WERI-Rb-1 (cell line): ENCODE data around the gene ACSL4.

Experiments used
- DNase-seq: peaks from one replicate; pipeline ENCODE4 v3.0.0-alpha.2; 2020
- H3K27ac ChIP-seq: fragments of 250-450 bp; sonication (Bioruptor Pico); 2 replicates; pipeline ENCODE4 v1.5.1; 2020; ENCODE audit warnings: mild to moderate bottlenecking, moderate library complexity
- H3K27me3 ChIP-seq: fragments of 250-450 bp; sonication (Bioruptor Pico); 2 replicates; pipeline ENCODE4 v1.5.1; 2021; ENCODE audit warnings: mild to moderate bottlenecking, low read depth, moderate library complexity; ENCODE audit not compliant: insufficient read depth, severe bottlenecking
- H3K36me3 ChIP-seq: fragments of 250-450 bp; sonication (Bioruptor Pico); 2 replicates; pipeline ENCODE4 v1.5.1; 2020; ENCODE audit warnings: mild to moderate bottlenecking, moderate library complexity
- H3K4me3 ChIP-seq: 2 replicates; pipeline ENCODE4 v1.5.1; 2011; ENCODE audit warnings: low read depth, mild to moderate bottlenecking, control low read depth, low read length
- H3K9me3 ChIP-seq: fragments of 250-450 bp; sonication (Bioruptor Pico); 2 replicates; pipeline ENCODE4 v1.5.1; 2021; ENCODE audit warnings: mild to moderate bottlenecking, moderate library complexity; ENCODE audit not compliant: severe bottlenecking
- TF ChIP-seq, protein P1 (sequence below): IDR thresholded peaks from 2 replicates; pipeline ENCODE4 v1.5.1; 2011; ENCODE audit warnings: low read depth, mild to moderate bottlenecking, control low read depth, inconsistent platforms, low read length

Gene ACSL4

DNA sequence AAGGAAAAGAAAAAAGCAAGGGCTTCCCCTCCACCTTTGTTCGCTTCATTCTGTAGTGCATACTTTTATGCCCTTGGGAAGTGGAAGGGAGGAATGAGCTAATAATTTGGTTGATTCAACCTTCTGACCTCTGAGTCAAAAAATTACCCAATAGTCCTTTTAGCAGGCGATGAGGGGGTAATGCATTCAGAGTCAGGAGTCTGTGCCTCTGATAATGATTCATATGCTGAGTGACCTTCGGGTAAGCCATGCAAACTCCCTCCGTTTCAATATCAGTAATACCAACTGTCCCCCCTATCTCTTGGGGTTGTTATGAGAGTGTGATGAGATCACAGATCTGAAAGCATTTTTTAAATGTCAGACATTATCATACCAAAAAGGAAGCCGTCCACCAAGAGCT, 41.6 kb upstream of the ACSL4 start:
- H3K36me3 ChIP-seq = no peaks in the 10 kb centered on the region
- TF ChIP-seq, protein P1, sequence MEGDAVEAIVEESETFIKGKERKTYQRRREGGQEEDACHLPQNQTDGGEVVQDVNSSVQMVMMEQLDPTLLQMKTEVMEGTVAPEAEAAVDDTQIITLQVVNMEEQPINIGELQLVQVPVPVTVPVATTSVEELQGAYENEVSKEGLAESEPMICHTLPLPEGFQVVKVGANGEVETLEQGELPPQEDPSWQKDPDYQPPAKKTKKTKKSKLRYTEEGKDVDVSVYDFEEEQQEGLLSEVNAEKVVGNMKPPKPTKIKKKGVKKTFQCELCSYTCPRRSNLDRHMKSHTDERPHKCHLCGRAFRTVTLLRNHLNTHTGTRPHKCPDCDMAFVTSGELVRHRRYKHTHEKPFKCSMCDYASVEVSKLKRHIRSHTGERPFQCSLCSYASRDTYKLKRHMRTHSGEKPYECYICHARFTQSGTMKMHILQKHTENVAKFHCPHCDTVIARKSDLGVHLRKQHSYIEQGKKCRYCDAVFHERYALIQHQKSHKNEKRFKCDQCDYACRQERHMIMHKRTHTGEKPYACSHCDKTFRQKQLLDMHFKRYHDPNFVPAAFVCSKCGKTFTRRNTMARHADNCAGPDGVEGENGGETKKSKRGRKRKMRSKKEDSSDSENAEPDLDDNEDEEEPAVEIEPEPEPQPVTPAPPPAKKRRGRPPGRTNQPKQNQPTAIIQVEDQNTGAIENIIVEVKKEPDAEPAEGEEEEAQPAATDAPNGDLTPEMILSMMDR = no peak
- DNase-seq = no peak
- no peak overlapping the region for H3K4me3 ChIP-seq
- no peaks in the 10 kb centered on the region for H3K9me3 ChIP-seq
- peaks cover 15% of the 10 kb centered on the region for H3K27me3 ChIP-seq
- no peak overlapping the region for H3K27ac ChIP-seq

DNA sequence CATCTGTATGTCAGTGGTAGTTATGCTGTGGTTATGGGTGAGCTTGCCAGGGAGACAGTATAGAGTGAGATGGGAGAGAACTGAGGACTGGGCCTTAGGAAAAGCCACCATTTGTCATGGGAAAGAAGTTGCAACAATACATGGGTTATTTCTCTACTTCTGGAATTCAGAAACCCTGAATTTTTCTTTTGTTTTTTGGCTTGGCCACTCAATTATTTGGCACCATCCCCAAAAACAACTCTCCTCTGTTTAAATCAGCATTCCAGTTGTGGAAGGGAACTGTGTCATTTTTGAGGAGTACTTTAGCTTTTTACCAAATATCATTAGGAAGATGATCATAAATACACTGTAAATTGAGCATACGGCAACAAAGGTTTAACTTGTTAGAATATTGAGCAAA, 41.1 kb upstream of the ACSL4 start:
- no peak overlapping the region for H3K27ac ChIP-seq
- DNase-seq = no peak
- no peaks in the 10 kb centered on the region for H3K9me3 ChIP-seq
- H3K4me3 ChIP-seq = no peak overlapping the region
- TF ChIP-seq, protein P1 = no peak
- H3K27me3 ChIP-seq = peaks cover 10% of the 10 kb centered on the region
- no peaks in the 10 kb centered on the region for H3K36me3 ChIP-seq

DNA sequence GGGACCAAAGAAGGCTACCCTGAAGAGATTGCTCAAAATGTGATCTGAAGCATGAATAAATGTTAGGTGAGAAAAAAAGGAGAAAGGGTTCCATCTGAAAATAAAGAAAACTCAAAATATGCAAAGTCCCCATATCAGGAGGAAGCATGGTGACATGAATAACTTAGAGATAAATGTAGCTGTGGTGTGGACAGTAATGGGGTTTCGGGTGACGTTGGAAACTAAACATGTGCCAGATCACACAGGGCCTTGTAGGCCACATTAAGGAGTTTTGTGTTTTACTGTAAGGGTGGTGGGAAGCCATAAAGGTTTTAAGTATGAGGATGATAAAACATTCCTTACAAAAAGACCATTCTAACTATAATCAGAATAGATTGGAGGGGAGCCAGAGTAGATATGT, 40.3 kb upstream of the ACSL4 start:
- Histone ChIP-seq H3K27ac (no peak overlapping the region), H3K9me3 (no peaks in the 10 kb centered on the region)

DNA sequence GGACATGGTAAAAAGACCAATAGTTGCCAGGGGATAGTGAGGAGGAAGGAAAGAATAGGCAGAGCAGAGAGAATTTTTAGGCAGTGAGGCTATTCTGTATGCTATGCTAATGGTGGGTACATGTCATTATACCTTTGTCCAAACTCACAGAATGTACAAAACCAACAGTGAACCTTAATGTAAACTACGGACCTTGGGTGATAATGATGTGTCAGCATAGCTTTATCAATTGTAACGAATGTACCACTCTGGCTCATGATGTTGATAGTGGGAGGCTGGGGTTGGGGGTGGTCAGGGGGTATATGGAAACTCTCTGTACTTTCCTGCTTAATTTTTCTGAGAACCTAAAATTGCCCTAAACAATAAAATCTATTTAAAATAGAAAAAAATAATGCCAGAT, 37.7 kb upstream of the ACSL4 start:
- H3K36me3 ChIP-seq = no peaks in the 10 kb centered on the region
- H3K9me3 ChIP-seq = no peaks in the 10 kb centered on the region
- TF ChIP-seq, protein P1 = no peak
- peaks cover 6% of the 10 kb centered on the region for H3K27me3 ChIP-seq
- no peak overlapping the region for H3K27ac ChIP-seq
- no peak overlapping the region for H3K4me3 ChIP-seq
- DNase-seq = no peak

More for the DNA sequence above, 40.3 kb upstream of the ACSL4 start:
- TF ChIP-seq, protein P1 = no peak
- H3K27me3 ChIP-seq = peaks cover 5% of the 10 kb centered on the region
- H3K36me3 ChIP-seq = no peaks in the 10 kb centered on the region
- no peak overlapping the region for H3K4me3 ChIP-seq
- DNase-seq = no peak

DNA sequence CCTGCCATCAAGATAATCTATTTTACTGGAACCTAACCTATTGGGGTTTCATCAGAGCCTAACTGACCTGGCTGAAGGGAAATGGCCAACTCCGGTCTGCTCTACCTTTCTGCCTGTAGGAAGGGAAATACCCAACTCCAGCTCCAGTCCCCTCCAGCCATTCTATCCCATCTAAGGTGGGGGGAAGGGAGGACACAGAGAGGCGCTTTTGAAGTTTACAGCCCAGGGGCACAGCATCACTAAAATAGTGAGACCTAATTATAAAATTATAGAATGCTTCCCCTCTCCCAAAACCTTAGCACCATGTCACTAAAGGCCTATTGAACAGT, 27.8 kb upstream of the ACSL4 start:
- Histone ChIP-seq H3K4me3 (no peak overlapping the region), H3K36me3 (no peaks in the 10 kb centered on the region), H3K27me3 (peaks cover 18% of the 10 kb centered on the region), H3K9me3 (no peaks in the 10 kb centered on the region), H3K27ac (no peak overlapping the region)
- DNase-seq = no peak
- TF ChIP-seq, protein P1 = no peak

DNA sequence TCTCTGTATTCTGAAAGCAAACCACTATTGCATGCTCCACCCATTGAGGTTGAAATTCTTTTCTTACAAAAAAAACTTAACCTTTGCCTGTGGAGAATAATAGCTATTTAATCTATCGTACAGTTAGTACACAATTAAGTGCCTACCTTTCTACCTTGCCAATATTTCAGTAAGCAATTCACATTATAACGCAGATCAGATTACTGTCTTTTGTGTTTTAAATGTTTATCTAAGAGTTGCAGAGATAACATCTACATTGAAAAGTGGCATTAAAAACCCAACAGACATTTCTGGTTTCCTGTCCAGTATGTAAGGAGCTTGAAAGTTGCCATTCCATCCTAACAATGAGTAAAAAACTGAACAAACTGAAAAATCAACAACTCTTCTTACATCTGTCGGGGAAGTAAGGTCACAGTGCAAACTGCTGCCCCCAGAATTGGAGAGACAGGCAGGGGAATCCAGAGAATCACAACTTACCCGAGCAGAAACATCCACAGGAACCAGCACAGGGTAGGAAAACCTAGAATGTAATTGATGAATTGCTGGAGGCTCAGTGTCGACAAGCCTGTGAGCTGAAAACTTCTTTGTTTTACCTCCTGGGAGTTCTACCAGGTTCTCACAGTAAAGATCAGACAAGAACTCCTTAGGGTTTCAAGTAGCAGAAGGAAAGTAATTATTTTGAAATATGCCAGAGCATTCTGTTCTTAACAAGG, 27.3 kb upstream of the ACSL4 start:
- H3K9me3 ChIP-seq = no peaks in the 10 kb centered on the region
- no peak for DNase-seq
- TF ChIP-seq, protein P1 = no peak
- H3K4me3 ChIP-seq = no peak overlapping the region
- H3K36me3 ChIP-seq = no peaks in the 10 kb centered on the region
- H3K27me3 ChIP-seq = peaks cover 15% of the 10 kb centered on the region
- H3K27ac ChIP-seq = no peak overlapping the region
